Measurements from ENCODE around the gene RPUSD4.

Gene RPUSD4

GRCh38 chr11:126159719-126160344 lies 51.6 kb downstream of the RPUSD4 start:
- in situ Hi-C loops (cut with HindIII; ENCODE audit: low sequenced_read_pairs): no loop called here

- in situ Hi-C loops (cut with HindIII; ENCODE audit: low sequenced_read_pairs): no loop called here
Measured at GRCh38 chr11:126158054-126158791, 53.2 kb downstream of the RPUSD4 start.

- in situ Hi-C loops (cut with HindIII; ENCODE audit: low sequenced_read_pairs): no loop called here
Measured at GRCh38 chr11:126157326-126158030, 54.0 kb downstream of the RPUSD4 start.

- in situ Hi-C loops (cut with HindIII; ENCODE audit: low sequenced_read_pairs): no loop called here
Measured at GRCh38 chr11:126156814-126157213, 54.6 kb downstream of the RPUSD4 start.

DNA sequence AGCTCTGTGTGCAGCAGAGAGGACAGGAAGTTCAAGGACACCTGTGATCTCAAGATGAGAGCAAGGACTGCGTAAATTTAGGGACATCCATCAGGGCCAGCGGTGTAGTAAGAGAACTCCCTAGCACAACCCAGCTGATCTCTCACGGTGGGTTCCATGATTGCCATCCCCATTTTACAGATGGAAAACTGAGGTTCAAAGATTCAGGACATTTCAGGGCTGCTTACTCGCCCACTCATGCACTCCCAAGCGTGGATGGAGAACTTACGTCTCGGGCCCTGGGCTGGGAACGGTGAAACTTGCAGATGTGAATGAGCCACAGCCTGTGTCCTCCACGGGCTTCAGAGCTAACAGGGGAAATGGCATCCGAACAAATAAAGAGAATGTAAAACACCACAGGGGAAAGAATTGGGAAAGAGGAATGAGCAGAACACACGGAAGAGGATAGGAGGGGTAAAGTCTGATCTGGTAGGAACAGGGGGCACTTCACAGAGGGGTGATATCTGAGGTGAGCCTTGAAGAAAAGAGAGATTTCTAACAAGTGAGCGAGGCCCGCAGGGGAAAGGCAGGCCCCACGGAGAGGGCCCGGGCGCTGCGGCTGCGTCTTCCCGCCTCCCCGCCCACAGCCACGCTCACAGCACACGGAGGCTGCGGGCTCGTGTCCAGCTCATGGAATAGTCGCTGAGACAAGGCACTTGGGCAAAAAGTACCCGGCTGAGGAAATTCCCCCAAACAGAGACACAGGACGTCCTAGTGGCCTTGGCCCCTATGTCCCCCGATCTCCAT lies 55.9 kb downstream of the RPUSD4 start:
- in situ Hi-C loops (cut with HindIII; ENCODE audit: low sequenced_read_pairs): no loop called here

DNA sequence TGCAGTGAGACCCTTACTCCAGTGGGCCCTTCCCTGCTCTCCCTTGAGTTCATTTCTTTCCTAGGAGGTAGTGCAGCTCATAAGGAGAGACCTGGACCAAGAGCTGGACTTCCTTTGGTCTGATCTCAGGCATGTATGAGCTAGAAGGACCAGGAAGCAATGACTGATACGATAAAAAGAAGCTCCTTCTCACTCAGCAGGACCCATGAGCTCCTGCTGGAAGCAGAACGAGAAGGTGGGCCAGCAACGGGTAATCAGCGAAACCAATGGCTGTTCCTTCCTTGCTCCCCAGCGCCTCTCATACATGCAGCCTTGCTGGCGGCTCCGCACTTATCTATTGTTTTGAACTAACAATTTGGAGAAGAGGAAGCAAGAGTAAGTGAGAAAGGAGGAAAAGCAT lies 56.8 kb downstream of the RPUSD4 start:
- in situ Hi-C loops (cut with HindIII; ENCODE audit: low sequenced_read_pairs): no loop called here

GRCh38 chr11:126153972-126154371 lies 57.5 kb downstream of the RPUSD4 start:
- in situ Hi-C loops (cut with HindIII; ENCODE audit: low sequenced_read_pairs): no loop called here

- in situ Hi-C loops (cut with HindIII; ENCODE audit: low sequenced_read_pairs): no loop called here
Measured at GRCh38 chr11:126153006-126153405, 58.4 kb downstream of the RPUSD4 start.

DNA sequence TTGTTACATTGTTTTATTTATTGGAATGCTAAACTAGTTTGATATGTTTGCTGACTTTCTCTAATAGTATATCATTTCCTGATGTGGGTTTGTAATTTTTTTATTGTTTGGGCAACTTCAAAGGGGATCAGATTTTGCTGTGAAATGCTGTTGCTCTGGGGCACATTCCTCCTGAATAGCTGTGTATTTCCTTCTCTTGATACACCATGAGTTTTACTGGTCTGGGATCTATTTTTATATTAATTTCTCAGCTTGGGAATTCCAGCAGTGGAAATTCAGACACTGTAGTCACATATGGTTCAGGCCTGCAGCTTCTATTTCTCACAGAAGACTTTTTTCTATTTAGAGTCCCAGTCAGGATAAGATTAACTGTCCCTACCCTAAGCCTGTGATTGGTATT lies 58.9 kb downstream of the RPUSD4 start:
- in situ Hi-C loops (cut with HindIII; ENCODE audit: low sequenced_read_pairs): no loop called here

DNA sequence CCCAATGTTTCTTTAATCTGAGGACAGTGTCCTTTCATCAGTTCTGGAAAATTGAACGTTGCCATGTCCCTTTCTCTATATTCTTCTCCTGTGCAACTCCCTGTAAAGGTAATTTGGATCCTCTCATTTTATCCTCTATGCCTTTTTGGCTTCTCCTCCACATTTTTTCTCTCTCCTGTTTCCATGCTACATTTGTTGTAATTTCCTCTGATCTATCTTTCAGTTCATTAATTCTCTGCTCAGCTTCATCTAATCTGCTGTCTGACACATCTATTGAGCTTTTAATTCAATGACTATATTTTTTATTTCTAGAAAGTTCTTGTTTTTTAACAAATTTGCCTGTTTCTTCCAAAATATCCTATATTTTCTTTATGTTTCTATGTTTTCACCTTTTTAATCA lies 59.3 kb downstream of the RPUSD4 start:
- in situ Hi-C loops (cut with HindIII; ENCODE audit: low sequenced_read_pairs): no loop called here

Measured in DLD1 (cell line).